ENCODE data around the gene LRMDA.

GRCh38 chr10:75541411-75541810 lies 110.0 kb downstream of the LRMDA start:
- no peak for TF ChIP-seq CTCF (tag by site-specific recombination; IDR thresholded peaks at IDR 0.05)
- TF ChIP-seq ZNF280D (tag by site-specific recombination; IDR thresholded peaks at IDR 0.05): no peak
- no peak for TF ChIP-seq OVOL3 (tag by site-specific recombination; IDR thresholded peaks at IDR 0.05)
- TF ChIP-seq BCL6B (tag by site-specific recombination; IDR thresholded peaks at IDR 0.05): no peak
- TF ChIP-seq ATF2 (tag by site-specific recombination; IDR thresholded peaks at IDR 0.05; ENCODE audit: low read depth): no peak
- TF ChIP-seq PBX3 (CRISPR knock-in tag; IDR thresholded peaks at IDR 0.05): no peak
- no peak for TF ChIP-seq TCF7L2 (IDR thresholded peaks at IDR 0.05; ENCODE audit: borderline replicate concordance, low read depth, low read length)
- TF ChIP-seq ELK4 (IDR thresholded peaks at IDR 0.05; ENCODE audit: borderline replicate concordance, low read depth, low read length): no peak
- TF ChIP-seq TSHZ1 (tag by site-specific recombination; IDR thresholded peaks at IDR 0.05; ENCODE audit: borderline replicate concordance): no peak
- no peak for TF ChIP-seq ZNF791 (tag by site-specific recombination; IDR thresholded peaks at IDR 0.05)
